HG03571 (cell line): Measurements from ENCODE around the gene ST3GAL6.

ENCODE experiments used
- ATAC-seq: cut with Tn5 transposase; IDR thresholded peaks from one replicate; pipeline ENCODE4 v1.9.1; 2021; ENCODE audit not compliant: unreplicated experiment

Gene ST3GAL6

DNA sequence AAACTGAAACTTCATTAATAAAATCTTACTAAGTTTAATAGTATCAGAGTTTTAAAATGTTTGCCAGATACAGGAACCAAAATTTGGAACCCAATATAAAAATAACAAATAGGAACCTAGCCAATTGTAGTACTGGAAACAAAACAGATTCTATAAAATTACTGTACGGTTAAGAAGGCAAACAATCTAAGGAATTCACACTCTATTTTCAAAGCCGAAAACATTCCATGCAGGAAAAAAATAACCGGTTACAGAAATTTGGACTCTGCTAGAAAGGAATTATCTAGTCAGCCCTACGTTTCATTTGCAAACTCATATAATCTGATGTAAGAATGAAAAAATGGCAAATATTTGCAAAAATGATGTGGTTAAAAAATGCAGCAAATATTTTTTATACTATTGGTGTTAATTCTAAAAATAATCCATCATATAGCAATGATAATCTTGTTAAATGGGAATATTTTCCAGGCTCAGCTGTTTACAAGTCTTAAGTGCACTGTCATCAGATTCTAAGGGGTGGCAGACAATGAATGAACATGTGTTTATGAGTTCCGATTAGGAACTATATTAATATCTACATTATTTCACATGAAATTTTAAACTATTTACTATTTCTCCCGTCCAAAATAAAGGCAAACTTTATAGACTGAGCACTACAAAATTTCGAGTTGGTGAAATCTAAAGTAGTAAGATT lies 80.3 kb downstream of the ST3GAL6 start:
- no peak for ATAC-seq
